OCI-LY7 (cell line): Measurements from ENCODE around the gene EHBP1. TPM values are rescaled to one million over a fixed set of nuclear protein-coding genes. Genes with fewer than 3 reads are reported as not detected.
"Not testable (repeated sequence)": the region's sequence is repeated elsewhere in the genome, so short reads cannot be mapped to it uniquely, and the experiment has no call there.

ENCODE experiments used
- BruUV-seq: library from RNA; stranded (reverse); fragments of 400-500 nt; replicated peaks from 2 replicates; lab custom pipeline; 2021; lab: Mats Ljungman, UMichigan
- CTCF ChIA-PET: fragments of 300-600 bp; sonication (Branson Sonifier 250); formaldehyde crosslinking; loops from one replicate; lab custom pipeline; 2022; ENCODE audit warnings: antibody characterized with exemption; ENCODE audit not compliant: unreplicated experiment; lab: Charles Lee
- POLR2A ChIA-PET: fragments of 300-600 bp; sonication (Branson Sonifier 250); formaldehyde crosslinking; loops from one replicate; lab custom pipeline; 2022; ENCODE audit warnings: antibody characterized with exemption; lab: Charles Lee
- DNase-seq: peaks from one replicate; pipeline ENCODE4 v3.0.0-alpha.2; 2015; ENCODE audit warnings: low spot score
- H2AFZ ChIP-seq: fragments of 200-600 bp; sonication (generic), shearing (Covaris generic); 2 replicates; pipeline ENCODE4 v1.6.1; 2014; ENCODE audit warnings: mild to moderate bottlenecking, antibody characterized with exemption, low read length, moderate library complexity
- H3K27ac ChIP-seq: fragments of 200-600 bp; sonication (generic); 2 replicates; pipeline ENCODE4 v1.5.1; 2014; ENCODE audit warnings: mixed run types, low read depth, mild to moderate bottlenecking, moderate library complexity, low read length, inconsistent platforms; ENCODE audit not compliant: poor library complexity, severe bottlenecking
- H3K36me3 ChIP-seq: fragments of 200-600 bp; sonication (generic); 2 replicates; pipeline ENCODE4 v1.6.1; 2014; ENCODE audit warnings: mild to moderate bottlenecking, antibody characterized with exemption, low read length, moderate library complexity, mixed read lengths; ENCODE audit not compliant: insufficient read depth
- H3K4me1 ChIP-seq: fragments of 200-600 bp; sonication (generic); 2 replicates; pipeline ENCODE4 v1.5.1; 2014; ENCODE audit warnings: mild to moderate bottlenecking, low read length; ENCODE audit not compliant: insufficient read depth, poor library complexity, severe bottlenecking
- H3K4me2 ChIP-seq: fragments of 200-600 bp; sonication (generic); 2 replicates; pipeline ENCODE4 v1.6.1; 2014; ENCODE audit warnings: mild to moderate bottlenecking, low read length
- H3K4me3 ChIP-seq: fragments of 200-600 bp; sonication (generic); 2 replicates; pipeline ENCODE4 v1.5.1; 2014; ENCODE audit warnings: mild to moderate bottlenecking, low read depth, low read length; ENCODE audit not compliant: poor library complexity, severe bottlenecking
- H3K79me2 ChIP-seq: fragments of 200-600 bp; sonication (generic); 2 replicates; pipeline ENCODE4 v1.6.1; 2016; ENCODE audit warnings: low read depth, mild to moderate bottlenecking, low read length, moderate library complexity, mixed read lengths; ENCODE audit not compliant: insufficient read depth
- H3K9me2 ChIP-seq: fragments of 200-600 bp; sonication (generic); 2 replicates; pipeline ENCODE4 v1.6.1; 2016; ENCODE audit warnings: mild to moderate bottlenecking, low read length, mixed read lengths; ENCODE audit not compliant: insufficient read depth
- H3K9me3 ChIP-seq: fragments of 200-600 bp; sonication (generic); 2 replicates; pipeline ENCODE4 v1.6.1; 2014; ENCODE audit warnings: mild to moderate bottlenecking, mixed run types, low read length, mixed read lengths
- H4K20me1 ChIP-seq: fragments of 200-600 bp; sonication (generic); 2 replicates; pipeline ENCODE4 v1.6.1; 2014; ENCODE audit warnings: mild to moderate bottlenecking, antibody characterized with exemption, low read length, moderate library complexity, mixed read lengths; ENCODE audit not compliant: insufficient read depth
- EZH2phosphoT487 ChIP-seq: fragments of 200-600 bp; sonication (generic); IDR thresholded peaks from 2 replicates; pipeline ENCODE4 v1.6.1; 2018; ENCODE audit warnings: low read depth, borderline replicate concordance, mild to moderate bottlenecking, mixed run types, antibody characterized with exemption, low read length, moderate library complexity, mixed read lengths
- intact Hi-C: fragments of 100-400 bp; cut with micrococcal nuclease; formaldehyde crosslinking; loops from one replicate; pipeline ENCODE4 v1.10.0; 2022; ENCODE audit not compliant: unreplicated experiment
- total RNA-seq, 2 experiments: library from RNA; depleted of rRNA in 1 of 2; stranded (reverse); fragments of >200 nt in 1 of 2; shearing (Covaris generic) in 1 of 2; gene quantifications; 2 replicates each; pipeline ENCODE4 v1.2.3, GENCODE V29; 2014 to 2022
- TF ChIP-seq, protein P1 (sequence below): fragments of 200-600 bp; sonication (generic); conservative IDR thresholded peaks from 2 replicates; pipeline ENCODE4 v1.5.1; 2014; ENCODE audit warnings: mild to moderate bottlenecking, antibody characterized with exemption, low read length, moderate library complexity, mixed read lengths

Gene EHBP1
- total RNA-seq, 2 experiments from 2014 or later = 26.8 to 34.1 TPM

DNA sequence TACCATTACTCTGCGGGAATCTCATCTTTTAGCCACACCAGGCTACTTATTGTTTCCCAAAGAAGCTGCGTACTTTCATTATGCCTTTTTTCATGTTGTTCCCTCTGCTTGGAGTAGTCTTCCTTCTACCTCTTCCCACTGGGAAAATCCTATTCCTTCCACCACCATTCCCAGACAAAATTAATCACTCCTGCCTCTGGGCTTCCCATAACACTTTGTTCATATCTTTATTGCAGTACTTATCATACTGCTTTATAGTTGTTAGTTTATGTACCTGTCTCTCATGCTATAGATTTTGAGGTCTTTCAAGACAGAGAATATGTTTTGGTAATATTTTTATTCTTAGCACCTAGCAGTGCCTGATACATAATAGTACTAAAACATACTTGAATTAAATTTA is 361.3 kb downstream of the EHBP1 start:
- ChIA-PET CTCF (no interaction called here), POLR2A (no interaction called here)
- intact Hi-C loops = no loop called here
- H2AFZ ChIP-seq = no peak overlapping the region
- DNase-seq = no peak
- no peaks in the 10 kb centered on the region for H3K36me3 ChIP-seq
- no peaks in the 10 kb centered on the region for H3K9me2 ChIP-seq
- no peak overlapping the region for H3K4me3 ChIP-seq
- BruUV-seq = no TSS peak
- no peaks in the 10 kb centered on the region for H3K4me1 ChIP-seq
- no peaks in the 10 kb centered on the region for H3K79me2 ChIP-seq
- no peaks in the 10 kb centered on the region for H3K9me3 ChIP-seq
- TF ChIP-seq, protein P1, sequence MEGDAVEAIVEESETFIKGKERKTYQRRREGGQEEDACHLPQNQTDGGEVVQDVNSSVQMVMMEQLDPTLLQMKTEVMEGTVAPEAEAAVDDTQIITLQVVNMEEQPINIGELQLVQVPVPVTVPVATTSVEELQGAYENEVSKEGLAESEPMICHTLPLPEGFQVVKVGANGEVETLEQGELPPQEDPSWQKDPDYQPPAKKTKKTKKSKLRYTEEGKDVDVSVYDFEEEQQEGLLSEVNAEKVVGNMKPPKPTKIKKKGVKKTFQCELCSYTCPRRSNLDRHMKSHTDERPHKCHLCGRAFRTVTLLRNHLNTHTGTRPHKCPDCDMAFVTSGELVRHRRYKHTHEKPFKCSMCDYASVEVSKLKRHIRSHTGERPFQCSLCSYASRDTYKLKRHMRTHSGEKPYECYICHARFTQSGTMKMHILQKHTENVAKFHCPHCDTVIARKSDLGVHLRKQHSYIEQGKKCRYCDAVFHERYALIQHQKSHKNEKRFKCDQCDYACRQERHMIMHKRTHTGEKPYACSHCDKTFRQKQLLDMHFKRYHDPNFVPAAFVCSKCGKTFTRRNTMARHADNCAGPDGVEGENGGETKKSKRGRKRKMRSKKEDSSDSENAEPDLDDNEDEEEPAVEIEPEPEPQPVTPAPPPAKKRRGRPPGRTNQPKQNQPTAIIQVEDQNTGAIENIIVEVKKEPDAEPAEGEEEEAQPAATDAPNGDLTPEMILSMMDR = no peak
- TF ChIP-seq EZH2phosphoT487 = no peak
- no peak overlapping the region for H3K27ac ChIP-seq
- no peak overlapping the region for H3K4me2 ChIP-seq
- no peaks in the 10 kb centered on the region for H4K20me1 ChIP-seq

DNA sequence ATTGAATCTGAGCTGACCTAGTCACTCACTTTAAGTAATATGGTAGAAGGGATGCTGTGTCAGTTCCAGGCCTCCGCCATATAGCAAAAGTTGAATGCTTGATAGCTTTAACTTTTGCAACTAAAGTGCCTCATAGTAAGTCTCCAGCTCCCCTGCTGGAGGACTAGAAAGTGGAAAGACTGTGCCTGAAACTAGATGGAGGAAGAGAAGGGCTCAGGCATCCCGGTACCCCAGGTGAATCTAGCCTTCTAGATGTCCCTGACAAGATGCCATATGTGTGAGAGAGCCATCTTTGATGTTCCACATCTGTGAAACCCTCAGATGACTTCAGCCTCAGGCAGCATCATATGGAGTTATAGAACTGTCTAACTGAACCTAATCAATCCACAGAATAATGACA is 366.2 kb downstream of the EHBP1 start:
- Histone ChIP-seq H2AFZ (no peak overlapping the region), H3K4me3 (no peak overlapping the region), H3K27ac (no peak overlapping the region), H4K20me1 (no peaks in the 10 kb centered on the region), H3K9me2 (no peaks in the 10 kb centered on the region), H3K4me2 (no peak overlapping the region), H3K4me1 (no peaks in the 10 kb centered on the region), H3K36me3 (no peaks in the 10 kb centered on the region), H3K9me3 (no peaks in the 10 kb centered on the region), H3K79me2 (no peaks in the 10 kb centered on the region)
- ChIA-PET POLR2A (interaction anchor here (0.5 kb wide), 1 partner anchor 27 kb away, joined by 3 read pairs; no protein-coding TSS in a partner anchor), CTCF (no interaction called here)
- BruUV-seq = no TSS peak
- DNase-seq = no peak
- TF ChIP-seq, protein P1 = no peak
- no peak for TF ChIP-seq EZH2phosphoT487
- intact Hi-C loops = loop anchor here (10.0 kb wide), 1 partner anchor 353 kb away; no protein-coding TSS in a partner anchor

DNA sequence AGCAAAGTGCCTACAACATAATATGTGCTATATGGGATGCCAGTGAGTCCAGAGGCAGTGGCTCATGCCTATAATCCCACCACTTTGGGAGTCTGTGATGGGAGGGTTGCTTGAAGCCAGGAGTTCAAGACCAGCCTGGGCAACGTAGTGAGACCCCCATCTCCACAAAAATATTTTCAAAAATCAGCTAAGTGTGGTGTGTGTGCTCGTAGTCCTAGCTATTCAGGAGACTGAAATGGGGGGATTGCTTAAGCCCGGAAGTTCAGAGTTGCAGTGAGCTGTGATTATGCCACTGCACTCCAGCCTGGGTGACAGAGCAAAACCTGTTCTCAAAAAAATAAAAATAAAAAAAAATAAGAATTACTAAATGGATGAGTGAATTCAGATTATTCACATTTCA is 368.5 kb downstream of the EHBP1 start:
- POLR2A ChIA-PET = interaction anchor here (0.7 kb wide), 1 partner anchor 1709 kb away, joined by 4 read pairs; no protein-coding TSS in a partner anchor
- intact Hi-C loops = loop anchor here (10.0 kb wide), 1 partner anchor 351 kb away; no protein-coding TSS in a partner anchor
- CTCF ChIA-PET = no interaction called here
- Histone ChIP-seq H3K36me3 (no peaks in the 10 kb centered on the region), H3K4me1 (no peaks in the 10 kb centered on the region), H4K20me1 (no peaks in the 10 kb centered on the region), H3K9me3 (no peaks in the 10 kb centered on the region), H3K27ac (no peak overlapping the region), H2AFZ (no peak overlapping the region), H3K79me2 (no peaks in the 10 kb centered on the region), H3K9me2 (no peaks in the 10 kb centered on the region), H3K4me3 (no peak overlapping the region), H3K4me2 (no peak overlapping the region)
- TF ChIP-seq, protein P1 = no peak
- no peak for TF ChIP-seq EZH2phosphoT487
- DNase-seq = no peak
- no TSS peak for BruUV-seq

DNA sequence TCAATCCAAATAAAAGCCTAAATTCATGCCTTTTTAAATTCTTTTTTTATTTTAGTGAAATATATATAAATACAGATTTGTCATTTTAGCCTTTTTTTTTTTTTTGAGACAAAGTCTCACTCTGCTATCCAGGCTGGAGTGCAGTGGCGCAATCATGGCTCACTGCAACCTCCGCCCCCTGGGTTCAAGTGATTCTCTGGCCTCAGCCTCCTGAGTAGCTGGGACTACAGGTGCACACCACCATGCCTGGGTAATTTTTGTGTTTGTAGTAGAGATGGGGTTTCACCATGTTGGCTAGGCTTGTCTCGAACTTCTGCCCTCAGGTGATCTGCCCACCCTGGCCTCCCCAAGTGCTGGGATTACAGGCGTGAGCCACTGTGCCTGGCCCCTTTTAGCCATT is 368.9 kb downstream of the EHBP1 start:
- not testable (repeated sequence) for H3K9me2 ChIP-seq, H3K9me3 ChIP-seq, H3K79me2 ChIP-seq

More for the DNA sequence above, 368.9 kb downstream of the EHBP1 start:
- intact Hi-C loops = loop anchor here (10.0 kb wide), 1 partner anchor 350 kb away; no protein-coding TSS in a partner anchor
- H3K4me1 ChIP-seq, DNase-seq, CTCF ChIA-PET, BruUV-seq, H3K4me2 ChIP-seq, H2AFZ ChIP-seq, H3K36me3 ChIP-seq, H3K4me3 ChIP-seq, H3K27ac ChIP-seq, H4K20me1 ChIP-seq: not testable (repeated sequence)
- POLR2A ChIA-PET = interaction anchor here (0.7 kb wide), 1 partner anchor 1709 kb away, joined by 4 read pairs; no protein-coding TSS in a partner anchor
